Thyroid gland (tissue), 4 donors: ENCODE measurements around the gene PDGFRA. TPM values are rescaled to one million over a fixed set of nuclear protein-coding genes. Genes with fewer than 3 reads are reported as not detected.
"Not testable (repeated sequence)": the region's sequence is repeated elsewhere in the genome, so short reads cannot be mapped to it uniquely, and the experiment has no call there.

Experiments
- DNase-seq, 2 donors: peaks; one replicate each; pipeline ENCODE4 v3.0.0-alpha.2; 2019
- H3K27ac ChIP-seq, 3 donors: fragments of 200-600 bp; sonication (generic); 1 replicate in 2 of 3; 2 replicates in 1 of 3; pipeline ENCODE4 v1.5.1; 2016 to 2019; ENCODE audit warnings: mild to moderate bottlenecking in 1 of 3, moderate library complexity in 1 of 3
- H3K27me3 ChIP-seq: fragments of 200-600 bp; sonication (generic); one replicate; pipeline ENCODE4 v1.5.1; 2019
- H3K36me3 ChIP-seq, 2 donors: fragments of 200-600 bp; sonication (generic); one replicate each; pipeline ENCODE4 v1.5.1; 2016 to 2019
- H3K4me1 ChIP-seq, 2 donors: fragments of 200-600 bp; sonication (generic); one replicate each; pipeline ENCODE4 v1.5.1; 2017 to 2019
- H3K4me3 ChIP-seq, 3 donors: fragments of 200-600 bp; sonication (generic); replicated peaks in 1 of 3; 1 replicate in 2 of 3; 2 replicates in 1 of 3; pipeline ENCODE4 v1.5.1; 2016; ENCODE audit warnings: mild to moderate bottlenecking in 1 of 3
- H3K9me3 ChIP-seq: fragments of 200-600 bp; sonication (generic); one replicate; pipeline ENCODE4 v1.5.1; 2017
- POLR2A ChIP-seq, 2 donors: fragments of 450-650 bp; IDR thresholded peaks; one replicate each; pipeline ENCODE4 v1.6.1; 2017; ENCODE audit warnings: antibody characterized with exemption in 2 of 2, mild to moderate bottlenecking in 2 of 2, moderate library complexity in 1 of 2
- WGBS, 2 donors: methylation state at CpG; one replicate each; pipeline ENCODE4 v1.1.5; 2017; 5-methylcytosine and 5-hydroxymethylcytosine counted together
- intact Hi-C: fragments of 100-400 bp; cut with DNase I; formaldehyde crosslinking; loops from one replicate; pipeline ENCODE4 v1.15.1; 2023
- total RNA-seq, 4 donors: library from RNA; depleted of rRNA; stranded (reverse); fragments of >200 nt; gene quantifications; one replicate each; pipeline ENCODE4 v1.2.3, GENCODE V29; 2016
- TF ChIP-seq, protein P1 (sequence below), 6 experiments: fragments of 200-600 bp in 3 of 6; fragments of 450-650 bp in 3 of 6; sonication (generic) in 3 of 6; IDR thresholded peaks; one replicate each; pipeline ENCODE4 v1.5.1; 2016 to 2019; ENCODE audit warnings: antibody characterized with exemption in 6 of 6, mild to moderate bottlenecking in 2 of 6, inconsistent platforms in 1 of 6, moderate library complexity in 1 of 6

Gene PDGFRA
- total RNA-seq, 4 donors from 2014 or later, result 33.1 to 108 (median 64.3) TPM

DNA sequence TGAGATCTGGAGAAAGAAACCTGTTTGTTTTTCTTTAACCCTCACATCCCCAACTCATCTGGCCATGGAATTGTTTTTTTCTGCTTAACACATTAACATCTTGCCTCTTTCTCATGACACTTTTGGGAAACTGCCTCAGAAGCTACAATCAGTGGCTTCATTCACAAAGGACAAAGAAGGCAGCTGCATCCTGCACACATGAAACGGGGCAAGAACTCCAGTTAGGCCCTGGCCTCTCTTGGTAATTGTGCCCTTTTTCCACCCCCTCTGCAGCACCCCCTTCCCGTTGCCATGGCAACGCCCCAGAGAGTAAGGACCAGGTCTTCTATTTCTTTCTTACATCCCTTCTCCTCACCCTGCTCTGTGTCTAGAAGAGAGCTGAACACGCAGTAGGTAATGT, 103.4 kb downstream of the PDGFRA start:
- intact Hi-C loops, result loop anchor here (10.0 kb wide), 1 partner anchor 112 kb away; no protein-coding TSS in a partner anchor

DNA sequence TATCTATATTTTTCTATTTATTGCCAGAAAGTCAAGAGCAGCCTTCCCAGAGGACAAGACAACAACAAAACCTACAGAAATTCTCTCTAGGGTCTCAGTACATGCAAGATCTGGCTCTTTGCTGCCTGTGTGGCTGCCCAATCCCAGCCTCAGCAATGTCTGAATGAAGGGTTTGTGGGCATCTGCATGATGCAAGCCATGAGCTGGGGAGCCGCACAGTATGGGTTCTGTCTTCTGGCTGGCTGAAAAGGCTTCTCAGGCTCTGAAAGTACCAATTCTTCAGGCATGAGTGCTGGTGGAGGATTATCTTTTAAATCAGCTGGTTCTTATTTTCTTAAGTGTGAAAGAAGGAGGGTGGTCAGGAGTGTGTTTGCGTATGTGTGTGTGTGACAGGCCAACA, 104.6 kb downstream of the PDGFRA start:
- no peaks in the 10 kb centered on the region for H3K4me1 ChIP-seq
- no peak overlapping the region for H3K4me3 ChIP-seq
- H3K9me3 ChIP-seq, result no peaks in the 10 kb centered on the region
- H3K27me3 ChIP-seq, result no peaks in the 10 kb centered on the region
- no peak for DNase-seq
- no peaks in the 10 kb centered on the region for H3K36me3 ChIP-seq
- no peak for TF ChIP-seq POLR2A (IDR thresholded peaks at IDR 0.05)
- TF ChIP-seq, protein P1, sequence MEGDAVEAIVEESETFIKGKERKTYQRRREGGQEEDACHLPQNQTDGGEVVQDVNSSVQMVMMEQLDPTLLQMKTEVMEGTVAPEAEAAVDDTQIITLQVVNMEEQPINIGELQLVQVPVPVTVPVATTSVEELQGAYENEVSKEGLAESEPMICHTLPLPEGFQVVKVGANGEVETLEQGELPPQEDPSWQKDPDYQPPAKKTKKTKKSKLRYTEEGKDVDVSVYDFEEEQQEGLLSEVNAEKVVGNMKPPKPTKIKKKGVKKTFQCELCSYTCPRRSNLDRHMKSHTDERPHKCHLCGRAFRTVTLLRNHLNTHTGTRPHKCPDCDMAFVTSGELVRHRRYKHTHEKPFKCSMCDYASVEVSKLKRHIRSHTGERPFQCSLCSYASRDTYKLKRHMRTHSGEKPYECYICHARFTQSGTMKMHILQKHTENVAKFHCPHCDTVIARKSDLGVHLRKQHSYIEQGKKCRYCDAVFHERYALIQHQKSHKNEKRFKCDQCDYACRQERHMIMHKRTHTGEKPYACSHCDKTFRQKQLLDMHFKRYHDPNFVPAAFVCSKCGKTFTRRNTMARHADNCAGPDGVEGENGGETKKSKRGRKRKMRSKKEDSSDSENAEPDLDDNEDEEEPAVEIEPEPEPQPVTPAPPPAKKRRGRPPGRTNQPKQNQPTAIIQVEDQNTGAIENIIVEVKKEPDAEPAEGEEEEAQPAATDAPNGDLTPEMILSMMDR (IDR thresholded peaks at IDR 0.05), result no peak
- 83 to 87% methylated on average over 2 of the region's 2 CpGs for WGBS, 2 donors
- H3K27ac ChIP-seq, result no peak overlapping the region
- intact Hi-C loops, result loop anchor here (10.0 kb wide), 1 partner anchor 111 kb away; no protein-coding TSS in a partner anchor

More for the DNA sequence above, 103.4 kb downstream of the PDGFRA start:
- Histone ChIP-seq H3K27ac (no peak overlapping the region), H3K36me3 (no peaks in the 10 kb centered on the region), H3K4me1 (no peaks in the 10 kb centered on the region), H3K4me3 (no peak overlapping the region), H3K9me3 (no peaks in the 10 kb centered on the region), H3K27me3 (no peaks in the 10 kb centered on the region)
- TF ChIP-seq POLR2A (IDR thresholded peaks at IDR 0.05), result no peak
- TF ChIP-seq, protein P1 (IDR thresholded peaks at IDR 0.05), result no peak
- DNase-seq, result no peak
- WGBS, 2 donors, result 81 to 88% methylated on average over 4 of the region's 4 CpGs

DNA sequence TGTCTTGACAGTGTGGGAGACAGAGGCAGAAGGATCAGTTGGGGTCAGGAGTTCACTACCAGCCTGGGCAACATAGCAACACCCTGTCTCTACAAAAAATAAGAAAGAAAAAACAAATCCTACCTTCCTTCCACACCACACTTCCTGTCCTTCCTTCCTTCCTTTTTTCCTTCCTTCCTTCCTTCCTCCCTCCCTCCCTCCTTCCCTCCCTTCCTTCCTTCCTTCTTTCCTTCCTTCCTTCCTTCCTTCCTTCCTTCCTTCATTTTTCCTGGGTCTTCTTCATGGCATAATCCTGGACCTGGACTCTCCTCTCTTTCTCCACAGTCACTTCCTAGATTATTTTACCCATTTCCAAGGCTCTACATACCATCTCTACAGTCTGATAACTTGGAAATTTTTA, 105.7 kb downstream of the PDGFRA start:
- intact Hi-C loops, result loop anchor here (10.0 kb wide), 1 partner anchor 110 kb away; no protein-coding TSS in a partner anchor
- H3K27me3 ChIP-seq, H3K4me3 ChIP-seq, H3K27ac ChIP-seq, DNase-seq, H3K36me3 ChIP-seq, H3K9me3 ChIP-seq, H3K4me1 ChIP-seq: not testable (repeated sequence)

DNA sequence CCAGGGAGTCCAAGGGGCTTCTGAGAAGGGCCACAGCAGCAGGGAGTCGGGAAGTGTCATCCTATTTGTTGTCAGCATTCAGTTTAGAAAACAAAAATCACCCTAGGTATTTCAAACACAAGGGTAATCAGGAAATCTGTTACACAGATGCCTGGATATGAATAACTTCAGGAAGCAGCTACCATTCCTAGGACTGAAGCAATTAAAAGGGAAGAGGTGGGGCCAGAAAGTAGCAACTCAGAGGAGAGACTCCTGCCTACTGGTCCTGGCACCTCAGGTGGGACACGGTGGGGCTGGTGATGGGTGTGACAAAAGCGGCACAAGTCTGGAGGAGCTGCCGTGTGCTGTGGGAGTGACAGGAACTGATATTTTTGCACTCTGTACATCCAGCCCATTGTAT, 107.9 kb downstream of the PDGFRA start:
- WGBS, 2 donors, result 69 to 84% methylated on average over 4 of the region's 4 CpGs
- DNase-seq, result no peak
- Histone ChIP-seq H3K4me3 (no peak overlapping the region), H3K9me3 (no peaks in the 10 kb centered on the region), H3K4me1 (no peaks in the 10 kb centered on the region), H3K36me3 (no peaks in the 10 kb centered on the region), H3K27ac (no peak overlapping the region), H3K27me3 (no peaks in the 10 kb centered on the region)
- intact Hi-C loops, result loop anchor here (10.0 kb wide), 1 partner anchor 108 kb away; no protein-coding TSS in a partner anchor
- TF ChIP-seq, protein P1 (IDR thresholded peaks at IDR 0.05), result no peak
- no peak for TF ChIP-seq POLR2A (IDR thresholded peaks at IDR 0.05)

DNA sequence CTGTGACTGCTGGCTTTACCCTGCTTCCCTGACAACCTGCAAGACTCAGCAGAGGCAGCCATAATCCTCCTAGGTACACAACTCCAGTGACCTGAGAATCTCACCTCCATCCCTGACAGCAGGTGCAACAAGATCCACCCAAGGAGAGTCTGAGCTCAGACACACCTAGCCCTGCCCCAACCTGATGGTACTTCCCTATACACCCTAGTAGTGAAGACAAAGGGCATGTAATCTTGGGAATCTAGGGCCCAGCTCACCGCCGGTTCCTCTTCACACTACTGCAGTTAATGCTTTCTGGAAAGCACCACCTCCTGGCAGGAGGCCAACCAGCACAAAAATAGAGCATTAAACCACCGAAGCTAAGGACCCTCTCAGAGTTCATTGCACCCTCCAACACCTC, 113.0 kb downstream of the PDGFRA start:
- H3K27me3 ChIP-seq, DNase-seq, intact Hi-C loops, H3K27ac ChIP-seq, H3K36me3 ChIP-seq, H3K4me3 ChIP-seq, H3K4me1 ChIP-seq, H3K9me3 ChIP-seq: not testable (repeated sequence)
- WGBS, 2 donors, result 57 to 68% methylated on average over 3 of the region's 3 CpGs

Other genes with a start within 250 kb of the PDGFRA start
- gene CHIC2, start 164.7 kb upstream of the PDGFRA start, total RNA-seq, result 10 to 100 TPM; 31.3 to 42.7 (median 33.0) TPM
- not detected for gene GSX2, start 129.1 kb upstream of the PDGFRA start, total RNA-seq